HG03108 (cell line): Measurements from ENCODE around the gene UBXN7.
"Not testable (repeated sequence)": the region's sequence is repeated elsewhere in the genome, so short reads cannot be mapped to it uniquely, and the experiment has no call there.

ENCODE experiments used
- ATAC-seq: cut with Tn5 transposase; IDR thresholded peaks from one replicate; pipeline ENCODE4 v1.9.1; 2021; ENCODE audit warnings: moderate library complexity; ENCODE audit not compliant: unreplicated experiment

Gene UBXN7

DNA sequence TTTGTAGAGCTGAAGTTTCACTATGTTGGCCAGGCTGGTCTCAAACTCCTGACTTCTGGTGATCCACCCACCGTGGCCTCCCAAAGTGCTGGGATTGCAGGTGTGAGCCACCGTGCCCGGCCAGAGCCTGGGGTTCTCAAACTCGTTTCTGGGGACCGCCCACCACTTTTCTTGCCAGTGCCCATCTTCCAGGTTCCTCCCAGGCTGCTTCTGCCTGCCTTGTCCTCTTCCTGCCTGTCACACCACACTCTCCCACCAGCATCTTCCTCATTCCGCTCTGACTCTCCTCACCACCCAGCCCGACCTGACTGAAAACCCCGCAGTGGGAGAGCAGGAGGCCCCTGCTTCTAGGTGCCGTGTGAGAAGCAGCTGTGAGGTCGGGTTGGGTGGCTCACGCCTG, 111.1 kb downstream of the UBXN7 start:
- no peak for ATAC-seq

DNA sequence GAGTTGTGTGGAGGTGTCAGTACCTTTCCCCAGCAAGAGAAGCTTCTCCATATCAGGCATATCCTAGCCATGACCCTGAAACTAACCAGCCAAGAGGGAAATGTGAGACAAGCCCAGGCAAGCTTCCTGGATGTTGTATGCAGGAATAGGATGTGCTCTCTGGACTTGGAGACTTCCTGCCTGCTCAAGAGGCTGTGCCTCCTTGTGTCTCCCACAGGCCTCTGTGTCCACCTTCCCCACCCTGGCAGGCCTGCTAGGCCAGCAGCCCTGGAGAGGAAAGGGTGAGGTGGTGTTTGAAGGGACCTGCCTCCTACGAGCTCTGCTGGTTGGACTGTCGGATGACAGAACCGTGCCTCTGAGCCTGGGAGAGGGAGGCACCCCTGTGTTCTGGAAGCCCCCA, 112.1 kb downstream of the UBXN7 start:
- no peak for ATAC-seq

DNA sequence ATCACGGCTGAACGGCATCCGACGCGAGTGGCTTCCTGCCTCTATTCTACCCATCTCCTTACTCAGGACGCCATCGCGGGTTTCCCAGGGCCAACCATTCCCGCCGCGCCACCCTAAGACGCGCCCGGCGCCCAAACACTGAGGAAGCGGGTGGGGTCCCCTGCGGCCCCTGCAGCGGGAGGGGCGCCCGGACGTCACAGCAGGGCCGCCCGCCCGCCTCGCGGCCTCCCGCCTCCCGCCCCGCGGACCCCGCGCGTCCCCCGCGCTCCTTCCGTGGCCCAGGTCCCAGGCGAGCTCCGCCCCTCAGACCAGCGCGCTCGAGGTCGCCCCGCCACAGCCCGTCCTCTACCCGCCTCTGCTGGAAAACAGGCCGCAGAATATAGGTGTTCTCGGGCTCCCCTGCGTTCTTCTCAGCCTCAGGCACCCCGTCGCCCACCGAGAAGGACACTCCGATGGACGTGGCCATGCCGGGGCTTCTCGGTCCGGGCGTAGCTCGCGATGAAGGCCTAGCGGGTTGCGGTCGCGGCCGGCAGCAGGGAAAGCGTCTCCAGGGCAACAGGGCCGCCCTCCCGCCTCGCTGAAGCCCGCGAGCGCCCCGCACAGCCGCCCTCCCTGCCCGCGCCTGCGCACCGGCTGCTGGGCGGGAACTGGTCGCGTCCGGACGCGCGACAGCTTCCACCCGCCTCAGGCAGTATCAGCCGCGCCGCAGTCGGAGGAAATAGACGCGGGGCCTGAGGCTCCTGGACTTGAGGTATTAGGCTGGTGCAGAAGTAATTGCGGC, 114.3 kb downstream of the UBXN7 start, which contains the start of gene DYNLT2B:
Gene DYNLT2B, minus strand, starts transcription at position 554 of the 781 bp plus-strand sequence. Its CDS starts 88 bp downstream, at position 466.
- ATAC-seq: peak; percentile 79

DNA sequence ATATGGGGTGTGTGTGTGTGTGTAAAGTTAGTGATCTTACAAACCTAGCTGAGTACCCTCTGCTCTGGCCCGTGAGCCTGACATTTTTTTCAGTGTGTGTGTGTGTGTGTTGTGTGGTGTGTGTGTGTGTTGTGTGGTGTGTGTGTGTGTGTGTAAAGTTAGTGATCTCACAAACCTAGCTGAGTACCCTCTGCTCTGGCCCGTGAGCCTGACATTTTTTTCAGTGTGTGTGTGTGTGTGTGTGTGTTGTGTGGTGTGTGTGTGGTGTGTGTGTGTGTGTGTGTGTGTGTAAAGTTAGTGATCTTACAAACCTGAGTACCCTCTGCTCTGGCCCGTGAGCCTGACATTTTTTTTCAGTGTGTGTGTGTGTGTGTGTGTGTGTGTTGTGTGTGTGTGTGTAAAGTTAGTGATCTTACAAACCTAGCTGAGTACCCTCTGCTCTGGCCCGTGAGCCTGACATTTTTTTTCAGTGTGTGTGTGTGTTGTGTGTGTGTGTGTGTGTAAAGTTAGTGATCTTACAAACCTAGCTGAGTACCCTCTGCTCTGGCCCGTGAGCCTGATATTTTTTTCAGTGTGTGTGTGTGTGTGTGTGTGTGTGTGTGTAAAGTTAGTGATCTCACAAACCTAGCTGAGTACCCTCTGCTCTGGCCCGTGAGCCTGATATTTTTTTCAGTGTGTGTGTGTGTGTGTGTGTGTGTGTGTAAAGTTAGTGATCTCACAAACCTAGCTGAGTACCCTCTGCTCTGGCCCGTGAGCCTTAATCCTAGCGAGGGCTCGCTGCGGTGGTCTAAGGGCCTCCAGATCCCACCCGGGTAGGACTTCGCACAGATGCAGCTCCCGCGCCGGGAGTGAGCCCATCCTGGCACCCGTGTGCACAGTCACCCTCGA, 115.2 kb downstream of the UBXN7 start:
- not testable (repeated sequence) for ATAC-seq

DNA sequence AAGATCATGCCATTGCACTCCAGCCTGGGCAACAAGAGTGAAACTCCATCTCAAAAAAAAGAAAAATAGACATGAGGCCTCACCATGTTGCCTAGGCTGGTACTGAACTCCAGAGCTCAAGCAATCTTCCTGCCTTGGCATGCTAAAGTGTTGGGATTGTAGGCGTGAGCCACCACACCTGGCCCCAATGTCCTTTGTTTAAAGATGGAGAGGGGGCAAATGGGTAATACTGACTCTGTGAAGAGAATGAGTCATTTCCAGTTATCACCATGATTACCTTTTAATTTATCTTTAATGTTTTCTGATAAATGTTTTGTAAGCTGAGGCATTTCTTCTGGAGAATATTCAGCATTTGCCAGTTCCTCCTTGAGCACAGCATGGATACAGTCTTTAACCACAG, 116.4 kb downstream of the UBXN7 start:
- no peak for ATAC-seq

DNA sequence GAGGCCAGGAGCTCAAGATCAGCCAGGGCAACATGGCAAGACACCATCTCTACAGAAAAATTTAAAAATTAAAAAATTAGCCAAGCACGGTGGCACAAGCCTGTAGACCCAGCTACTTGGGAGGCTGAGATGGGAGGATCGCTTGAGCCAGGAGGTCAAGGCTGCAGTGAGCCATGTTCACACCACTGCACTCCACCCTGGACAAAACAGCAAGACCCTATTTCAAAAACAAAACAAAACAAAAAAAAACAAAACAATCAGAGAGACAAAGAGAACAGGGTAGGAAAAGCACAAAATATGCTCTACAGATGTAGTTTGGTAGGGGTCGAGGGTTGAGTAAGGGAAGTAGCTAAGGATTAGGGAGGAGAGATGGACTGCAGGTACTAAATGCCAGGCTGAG, 117.6 kb downstream of the UBXN7 start:
- no peak for ATAC-seq

DNA sequence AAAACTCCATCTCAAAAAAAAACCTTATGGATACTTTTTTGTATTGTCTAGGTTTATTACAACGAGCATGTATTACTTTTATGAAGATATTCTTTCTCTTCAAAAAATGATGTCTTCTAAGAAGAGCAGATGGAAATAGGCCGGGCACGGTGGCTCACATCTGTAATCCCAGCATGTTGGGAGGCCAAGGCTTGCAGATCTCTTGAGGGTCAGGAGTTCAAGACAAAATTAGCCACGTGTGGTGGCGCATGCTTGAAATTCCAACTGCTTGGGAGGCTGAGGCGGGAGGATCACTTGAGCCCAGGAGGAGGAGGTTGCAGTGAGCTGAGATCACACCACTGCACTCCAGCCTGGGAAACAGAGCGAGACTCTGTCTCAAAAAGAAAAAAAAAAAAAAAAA, 118.1 kb downstream of the UBXN7 start:
- ATAC-seq: not testable (repeated sequence)

DNA sequence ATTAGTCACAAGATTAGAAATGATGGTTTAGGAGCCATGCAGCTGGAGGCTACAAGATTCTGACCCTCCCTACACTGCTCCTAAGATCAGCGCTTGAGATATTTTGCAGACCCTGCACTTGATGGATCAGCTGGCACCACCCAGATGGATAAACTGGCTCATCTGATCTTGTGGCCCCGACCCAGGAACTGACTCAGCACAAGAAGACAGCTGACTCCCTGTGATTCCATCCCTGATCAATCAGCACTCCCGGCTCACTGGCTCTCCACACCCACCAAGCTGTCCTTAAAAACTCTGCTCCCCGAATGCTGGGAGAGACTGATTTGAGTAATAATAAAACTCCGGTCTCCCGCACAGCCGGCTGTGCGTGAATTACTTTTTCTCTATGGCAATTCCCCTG, 129.3 kb downstream of the UBXN7 start:
- not testable (repeated sequence) for ATAC-seq

DNA sequence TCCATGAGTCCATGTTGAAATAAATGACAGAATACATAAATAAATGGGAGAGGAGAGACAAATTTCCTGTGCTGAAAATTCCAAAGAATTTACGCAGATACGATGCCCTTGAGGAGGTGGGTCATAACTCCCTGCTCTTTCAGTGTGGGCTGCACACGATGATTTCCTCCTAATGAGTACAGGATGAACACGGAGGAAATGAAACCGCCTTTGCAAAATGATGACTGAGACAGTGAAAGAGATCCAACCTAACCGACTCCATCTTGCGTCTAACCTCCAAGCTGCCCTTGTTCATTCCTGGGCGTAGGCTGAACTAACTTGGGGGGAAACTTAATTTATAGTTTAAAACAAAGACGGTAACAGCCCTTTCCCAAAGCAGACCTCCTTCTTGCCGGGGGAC, 129.7 kb downstream of the UBXN7 start:
- not testable (repeated sequence) for ATAC-seq

DNA sequence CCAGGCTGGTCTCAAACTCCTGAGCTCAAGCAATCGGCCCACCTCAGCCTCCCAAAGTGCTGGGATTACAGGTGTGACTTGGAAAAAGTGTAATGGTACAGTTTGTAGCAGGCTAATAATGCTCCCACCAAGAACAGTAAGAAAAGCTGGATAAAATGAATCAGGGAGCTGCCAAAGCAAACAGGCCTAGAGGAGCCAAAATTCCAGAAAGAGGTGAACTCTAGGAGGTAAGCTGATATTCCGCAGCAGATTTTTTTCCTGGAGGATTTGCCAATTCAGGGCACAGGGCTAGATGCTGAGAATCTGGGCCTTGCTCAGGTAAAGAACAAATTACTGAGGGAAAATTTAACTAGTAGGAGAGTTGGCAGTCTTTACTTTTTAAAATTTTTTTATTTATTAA, 133.7 kb downstream of the UBXN7 start:
- ATAC-seq: no peak
